ENCODE results near the gene AMN1.

GRCh38 chr12:31672521-31672920 lies 56.3 kb downstream of the AMN1 start:
- no peak for TF ChIP-seq CTCF (IDR thresholded peaks at IDR 0.05)
- TF ChIP-seq ZFX (IDR thresholded peaks at IDR 0.05; ENCODE audit: borderline replicate concordance) = no peak
